CD14-positive monocyte (primary cell): ENCODE measurements around the gene ITGB3. TPM values are rescaled to one million over a fixed set of nuclear protein-coding genes. Genes with fewer than 3 reads are reported as not detected.
A peak's percentile ranks its signal among the peaks of the same experiment; 100 is the strongest.

Source experiments
- DNase-seq, 3 donors: peaks; one replicate each; pipeline ENCODE4 v3.0.0-alpha.2; 2011 to 2022
- H2AFZ ChIP-seq: 2 replicates; pipeline ENCODE4 v1.6.0; 2012; ENCODE audit warnings: mild to moderate bottlenecking, low read depth, low read length, inconsistent platforms; ENCODE audit not compliant: insufficient read depth, poor library complexity, severe bottlenecking
- H3K27ac ChIP-seq, 2 donors: 1 replicate in 1 of 2; 2 replicates in 1 of 2; pipeline ENCODE4 v1.5.1; 2012 to 2013; ENCODE audit warnings: low read length in 2 of 2, control low read depth in 1 of 2, inconsistent platforms in 1 of 2, low read depth in 1 of 2, mild to moderate bottlenecking in 1 of 2
- H3K27me3 ChIP-seq, 2 donors: one replicate each; pipeline versions ENCODE4 v1.6.0 to v1.6.1; 2011 to 2013; ENCODE audit warnings: low read length in 2 of 2; ENCODE audit not compliant: control insufficient read depth in 2 of 2, insufficient read depth in 2 of 2
- H3K36me3 ChIP-seq, 2 donors: replicated peaks in 1 of 2; 1 replicate in 1 of 2; 2 replicates in 1 of 2; pipeline versions ENCODE4 v1.5.1 to v1.6.1; 2012 to 2013; ENCODE audit warnings: low read length in 2 of 2, control low read depth in 1 of 2, inconsistent platforms in 1 of 2, mild to moderate bottlenecking in 1 of 2; ENCODE audit not compliant: insufficient read depth in 2 of 2, control insufficient read depth in 1 of 2
- H3K4me1 ChIP-seq, 2 donors: 1 replicate in 1 of 2; 2 replicates in 1 of 2; pipeline versions ENCODE4 v1.5.1 to v1.6.1; 2012 to 2013; ENCODE audit warnings: low read length in 2 of 2, control low read depth in 1 of 2, inconsistent platforms in 1 of 2, mild to moderate bottlenecking in 1 of 2, moderate library complexity in 1 of 2; ENCODE audit not compliant: insufficient read depth in 2 of 2, control insufficient read depth in 1 of 2
- H3K4me2 ChIP-seq: replicated peaks from 2 replicates; pipeline ENCODE3; 2012; ENCODE audit warnings: low read length, moderate library complexity, mild to moderate bottlenecking; ENCODE audit not compliant: poor library complexity, severe bottlenecking; ENCODE audit errors: extremely low read depth
- H3K4me3 ChIP-seq, 3 experiments: fragments of 200-600 bp in 1 of 3; sonication (generic) in 1 of 3; replicated peaks in 1 of 3; 1 replicate in 2 of 3; 2 replicates in 1 of 3; pipeline ENCODE4 v1.5.1; 2011 to 2013; ENCODE audit warnings: low read length in 3 of 3, mild to moderate bottlenecking in 3 of 3, control low read depth in 2 of 3, low read depth in 2 of 3, inconsistent platforms in 1 of 3, moderate library complexity in 1 of 3
- H3K79me2 ChIP-seq: 2 replicates; pipeline ENCODE4 v1.6.0; 2012; ENCODE audit warnings: mild to moderate bottlenecking, control low read depth, inconsistent platforms, low read length, moderate library complexity; ENCODE audit not compliant: insufficient read depth
- H3K9ac ChIP-seq: 2 replicates; pipeline ENCODE4 v1.6.0; 2017; ENCODE audit warnings: low read length, mild to moderate bottlenecking; ENCODE audit not compliant: insufficient read depth, poor library complexity, severe bottlenecking
- H3K9me3 ChIP-seq, 2 donors: replicated peaks in 1 of 2; 1 replicate in 1 of 2; 2 replicates in 1 of 2; pipeline versions ENCODE4 v1.5.1 to v1.6.1; 2012 to 2013; ENCODE audit warnings: low read length in 2 of 2, control low read depth in 1 of 2; ENCODE audit not compliant: control insufficient read depth in 1 of 2, insufficient read depth in 1 of 2
- H4K20me1 ChIP-seq: 2 replicates; pipeline ENCODE4 v1.6.0; 2012; ENCODE audit warnings: mild to moderate bottlenecking, low read length, control low read depth, moderate library complexity; ENCODE audit not compliant: insufficient read depth
- H3K27ac Mint-ChIP-seq, 7 donors: one replicate each; pipeline ENCODE4 v1.8.0; 2020; ENCODE audit warnings: mild to moderate bottlenecking in 7 of 7, mixed read lengths in 7 of 7, moderate library complexity in 6 of 7, inconsistent platforms in 2 of 7
- H3K27me3 Mint-ChIP-seq, 3 donors: one replicate each; pipeline ENCODE4 v1.8.0; 2021 to 2022; ENCODE audit warnings: low read depth in 3 of 3, mild to moderate bottlenecking in 3 of 3, mixed read lengths in 3 of 3, moderate library complexity in 3 of 3, inconsistent platforms in 1 of 3
- H3K36me3 Mint-ChIP-seq, 2 donors: one replicate each; pipeline ENCODE4 v1.8.0; 2020; ENCODE audit warnings: mixed read lengths in 2 of 2, inconsistent platforms in 1 of 2, mild to moderate bottlenecking in 1 of 2
- H3K4me1 Mint-ChIP-seq: one replicate; pipeline ENCODE4 v1.8.0; 2020; ENCODE audit warnings: mild to moderate bottlenecking, mixed read lengths
- H3K4me3 Mint-ChIP-seq, 2 donors: one replicate each; pipeline ENCODE4 v1.8.0; 2020; ENCODE audit warnings: mild to moderate bottlenecking in 2 of 2, mixed read lengths in 2 of 2, moderate library complexity in 1 of 2
- H3K9me3 Mint-ChIP-seq, 7 donors: one replicate each; pipeline ENCODE4 v1.8.0; 2020 to 2022; ENCODE audit warnings: mixed read lengths in 7 of 7, mild to moderate bottlenecking in 6 of 7, moderate library complexity in 6 of 7, inconsistent platforms in 2 of 7
- CTCF ChIP-seq: fragments of 200-600 bp; IDR thresholded peaks from one replicate; pipeline ENCODE4 v1.8.0; 2022; ENCODE audit warnings: antibody characterized with exemption, mild to moderate bottlenecking
- WGBS: methylation state at CpG from one replicate; pipeline ENCODE4 v1.1.5; 2013; ENCODE audit warnings: missing lambda C conversion rate; ENCODE audit not compliant: insufficient coverage; 5-methylcytosine and 5-hydroxymethylcytosine counted together
- intact Hi-C, 2 donors: fragments of 100-400 bp; cut with micrococcal nuclease; formaldehyde crosslinking; loops; one replicate each; pipeline versions ENCODE4 v1.15.0 to v1.15.1; 2023
- polyA plus RNA-seq, 3 donors: library from polyadenylated mRNA; depleted of rRNA in 1 of 3; unstranded in 2 of 3; stranded (reverse) in 1 of 3; fragments of 300-500 nt in 2 of 3; fragments of >200 nt in 1 of 3; fragmentation: Illumina TruSeq in 2 of 3; gene quantifications; 1 replicate in 2 of 3; 2 replicates in 1 of 3; pipeline ENCODE4 v1.2.3, GENCODE V29; 2012 to 2021

Gene ITGB3
- polyA plus RNA-seq, 3 donors = 0.01 to 1.6 (median 1.3) TPM

GRCh38 chr17:47265983-47266541, 12.4 kb downstream of the ITGB3 start:
- Histone ChIP-seq H4K20me1 (no peaks in the 10 kb centered on the region), H3K9me3 (peaks cover 12 to 20% of the 10 kb centered on the region in 2 donors), H3K36me3 (no peaks in the 10 kb centered on the region), H3K4me3 (no peak overlapping the region), H3K27me3 (peaks cover 0 to under 1% of the 10 kb centered on the region in 2 donors), H3K9ac (no peak overlapping the region), H3K79me2 (no peaks in the 10 kb centered on the region), H3K4me1 (no peaks in the 10 kb centered on the region), H2AFZ (no peak overlapping the region), H3K27ac (no peak overlapping the region), H3K4me2 (no peak overlapping the region)
- H3K27ac Mint-ChIP-seq = peak overlapping the region in 2 of 7 donors; percentile 67 to 69
- 75% methylated on average over 1 of the region's 2 CpGs for WGBS
- intact Hi-C loops = no loop called here
- peaks cover 0 to 3% (median 3%) of the 10 kb centered on the region in 3 donors for H3K27me3 Mint-ChIP-seq
- peak overlapping the region in 1 of 2 donors; percentile 39 for H3K4me3 Mint-ChIP-seq
- peaks cover 12% of the 10 kb centered on the region for H3K4me1 Mint-ChIP-seq
- DNase-seq = peak; percentile 56 to 88 (median 69)
- no peak for TF ChIP-seq CTCF
- H3K36me3 Mint-ChIP-seq = peaks cover 0 to 3% of the 10 kb centered on the region in 2 donors
- peaks cover 10 to 19% (median 13%) of the 10 kb centered on the region in 7 donors for H3K9me3 Mint-ChIP-seq

- no peak for TF ChIP-seq CTCF
- intact Hi-C loops = no loop called here
- DNase-seq = no peak
- Histone ChIP-seq H3K4me1 (no peaks in the 10 kb centered on the region), H3K4me3 (no peak overlapping the region), H2AFZ (no peak overlapping the region), H4K20me1 (no peaks in the 10 kb centered on the region), H3K27me3 (no peaks in the 10 kb centered on the region), H3K4me2 (no peak overlapping the region), H3K36me3 (no peaks in the 10 kb centered on the region), H3K79me2 (no peaks in the 10 kb centered on the region), H3K9me3 (peaks cover 12 to 20% of the 10 kb centered on the region in 2 donors), H3K9ac (no peak overlapping the region), H3K27ac (no peak overlapping the region)
- Mint-ChIP-seq H3K27me3 (peaks cover 0 to 3% (median 3%) of the 10 kb centered on the region in 3 donors), H3K36me3 (peaks cover 0 to 3% of the 10 kb centered on the region in 2 donors), H3K4me1 (peaks cover 12% of the 10 kb centered on the region), H3K27ac (no peak overlapping the region), H3K4me3 (no peak overlapping the region), H3K9me3 (peaks cover 10 to 19% (median 13%) of the 10 kb centered on the region in 7 donors)
- WGBS = 90% methylated on average over 6 of the region's 6 CpGs
Measured at GRCh38 chr17:47266782-47267181, 13.2 kb downstream of the ITGB3 start.
